HEK293 (cell line): ENCODE results near the gene FXYD5.

Experiments used
- CTCF ChIA-PET: fragments of 350-600 bp; formaldehyde crosslinking; extraction: SDS; loops from one replicate; lab custom pipeline; 2021; ENCODE audit warnings: antibody characterized with exemption; lab: Yijun Ruan, JAX
- POLR2A ChIA-PET: fragments of 300-600 bp; formaldehyde crosslinking; extraction: SDS; loops from one replicate; lab custom pipeline; 2020; ENCODE audit warnings: antibody characterized with exemption, inconsistent platforms; lab: Yijun Ruan, JAX
- H3K27ac ChIP-seq: fragments of 200-500 bp; sonication (Bioruptor generic); 2 replicates; pipeline ENCODE4 v1.5.1; 2014; ENCODE audit warnings: low read depth, low read length, control low read depth, inconsistent platforms; ENCODE audit errors: extremely low read depth
- H3K36me3 ChIP-seq, 2 experiments: fragments of 200-500 bp in 1 of 2; sonication (Bioruptor generic) in 1 of 2; 1 replicate in 1 of 2; 2 replicates in 1 of 2; pipeline ENCODE4 v1.5.1; 2014 to 2017; ENCODE audit warnings: inconsistent platforms in 2 of 2, low read length in 2 of 2; ENCODE audit not compliant: control insufficient read depth in 2 of 2, insufficient read depth in 1 of 2
- H3K4me1 ChIP-seq: fragments of 200-500 bp; sonication (Bioruptor generic); 2 replicates; pipeline ENCODE4 v1.5.1; 2014; ENCODE audit warnings: mild to moderate bottlenecking, low read length, inconsistent platforms; ENCODE audit not compliant: control insufficient read depth, insufficient read depth
- H3K4me3 ChIP-seq: 2 replicates; pipeline ENCODE4 v1.5.1; 2011; ENCODE audit warnings: low read depth, mild to moderate bottlenecking, control low read depth, low read length, moderate library complexity
- H3K9me3 ChIP-seq: fragments of 200-500 bp; sonication (Bioruptor generic); 2 replicates; pipeline ENCODE4 v1.5.1; 2014; ENCODE audit warnings: low read depth, low read length, inconsistent platforms; ENCODE audit not compliant: control insufficient read depth, insufficient read depth
- BCL11A ChIP-seq: fragments of 450-650 bp; formaldehyde crosslinking; IDR thresholded peaks from 2 replicates; pipeline ENCODE4 v1.5.1; 2016; ENCODE audit warnings: low read depth, missing biosample characterization, missing genetic modification characterization
- GLIS2 ChIP-seq: fragments of 450-650 bp; formaldehyde crosslinking; IDR thresholded peaks from 2 replicates; pipeline ENCODE4 v1.5.1; 2016; ENCODE audit warnings: missing biosample characterization, missing genetic modification characterization
- HOXA7 ChIP-seq: sonication (generic); formaldehyde crosslinking; IDR thresholded peaks from 2 replicates; pipeline ENCODE4 v1.8.1; 2022; ENCODE audit warnings: missing genetic modification reagents, borderline replicate concordance
- HOXD13 ChIP-seq: sonication (generic); formaldehyde crosslinking; IDR thresholded peaks from 2 replicates; pipeline ENCODE4 v1.8.0; 2022; ENCODE audit warnings: missing genetic modification reagents, borderline replicate concordance
- KLF7 ChIP-seq: fragments of 450-650 bp; formaldehyde crosslinking; IDR thresholded peaks from 2 replicates; pipeline ENCODE4 v1.5.1; 2016; ENCODE audit warnings: missing biosample characterization, missing genetic modification characterization, borderline replicate concordance
- RBAK ChIP-seq: fragments of 450-650 bp; formaldehyde crosslinking; IDR thresholded peaks from 2 replicates; pipeline ENCODE4 v1.5.1; 2016; ENCODE audit warnings: missing biosample characterization, missing genetic modification characterization
- SCRT2 ChIP-seq: fragments of 450-650 bp; formaldehyde crosslinking; IDR thresholded peaks from 2 replicates; pipeline ENCODE4 v1.5.1; 2016; ENCODE audit warnings: missing biosample characterization, missing genetic modification characterization
- TRIM28 ChIP-seq: IDR thresholded peaks from 2 replicates; pipeline ENCODE4 v1.6.1; 2011; ENCODE audit warnings: low read length, control low read depth, borderline replicate concordance
- WT1 ChIP-seq: fragments of 450-650 bp; formaldehyde crosslinking; IDR thresholded peaks from 2 replicates; pipeline ENCODE4 v1.5.1; 2016; ENCODE audit warnings: missing biosample characterization, missing genetic modification characterization
- ZEB2 ChIP-seq: fragments of 450-650 bp; formaldehyde crosslinking; IDR thresholded peaks from 2 replicates; pipeline ENCODE4 v1.5.1; 2016; ENCODE audit warnings: missing biosample characterization, missing genetic modification characterization
- ZFP69B ChIP-seq: fragments of 450-650 bp; formaldehyde crosslinking; IDR thresholded peaks from 2 replicates; pipeline ENCODE4 v1.5.1; 2016; ENCODE audit warnings: missing biosample characterization, missing genetic modification characterization
- ZIC2 ChIP-seq: fragments of 450-650 bp; formaldehyde crosslinking; IDR thresholded peaks from 2 replicates; pipeline ENCODE4 v1.5.1; 2016; ENCODE audit warnings: missing biosample characterization, missing genetic modification characterization
- ZNF184 ChIP-seq: fragments of 450-650 bp; IDR thresholded peaks from 2 replicates; pipeline ENCODE4 v1.5.1; 2018; ENCODE audit warnings: missing biosample characterization, mild to moderate bottlenecking, missing genetic modification characterization
- ZNF248 ChIP-seq: fragments of 450-650 bp; formaldehyde crosslinking; IDR thresholded peaks from 2 replicates; pipeline ENCODE4 v1.5.1; 2017; ENCODE audit warnings: missing biosample characterization, missing genetic modification characterization
- ZNF266 ChIP-seq: fragments of 450-650 bp; formaldehyde crosslinking; IDR thresholded peaks from 2 replicates; pipeline ENCODE4 v1.5.1; 2016; ENCODE audit warnings: missing biosample characterization, missing genetic modification characterization, low read depth
- ZNF341 ChIP-seq: fragments of 450-650 bp; formaldehyde crosslinking; IDR thresholded peaks from 2 replicates; pipeline ENCODE4; 2016; ENCODE audit warnings: low read depth, missing biosample characterization, missing genetic modification characterization
- ZNF37A ChIP-seq: fragments of 450-650 bp; IDR thresholded peaks from 2 replicates; pipeline ENCODE4 v1.5.1; 2018; ENCODE audit warnings: missing biosample characterization, missing genetic modification characterization
- ZNF426 ChIP-seq: fragments of 450-650 bp; formaldehyde crosslinking; IDR thresholded peaks from 2 replicates; pipeline ENCODE4 v1.5.1; 2017; ENCODE audit warnings: missing biosample characterization, missing genetic modification characterization, mild to moderate bottlenecking, inconsistent platforms, moderate library complexity
- ZNF48 ChIP-seq: fragments of 450-650 bp; formaldehyde crosslinking; IDR thresholded peaks from 2 replicates; pipeline ENCODE4 v1.5.1; 2016; ENCODE audit warnings: missing biosample characterization, missing genetic modification characterization
- ZNF521 ChIP-seq: fragments of 450-650 bp; formaldehyde crosslinking; IDR thresholded peaks from 2 replicates; pipeline ENCODE4 v1.5.1; 2017; ENCODE audit warnings: missing biosample characterization, mild to moderate bottlenecking, missing genetic modification characterization
- ZNF529 ChIP-seq: fragments of 450-650 bp; formaldehyde crosslinking; IDR thresholded peaks from 2 replicates; pipeline ENCODE4 v1.5.1; 2017; ENCODE audit warnings: missing genetic modification characterization, missing biosample characterization; ENCODE audit not compliant: insufficient replicate concordance
- ZNF549 ChIP-seq: fragments of 450-650 bp; IDR thresholded peaks from 2 replicates; pipeline ENCODE4 v1.5.1; 2018; ENCODE audit warnings: missing biosample characterization, missing genetic modification characterization, mild to moderate bottlenecking, inconsistent platforms, moderate library complexity
- ZNF558 ChIP-seq: fragments of 450-650 bp; formaldehyde crosslinking; IDR thresholded peaks from 2 replicates; pipeline ENCODE4 v1.5.1; 2016; ENCODE audit warnings: missing biosample characterization, missing genetic modification characterization
- ZNF610 ChIP-seq: fragments of 450-650 bp; formaldehyde crosslinking; IDR thresholded peaks from 2 replicates; pipeline ENCODE4 v1.5.1; 2016; ENCODE audit warnings: missing biosample characterization, missing genetic modification characterization, borderline replicate concordance
- ZNF623 ChIP-seq: fragments of 450-650 bp; formaldehyde crosslinking; IDR thresholded peaks from 2 replicates; pipeline ENCODE4 v1.5.1; 2016; ENCODE audit warnings: missing biosample characterization, missing genetic modification characterization
- ZNF660 ChIP-seq: fragments of 450-650 bp; IDR thresholded peaks from 2 replicates; pipeline ENCODE4 v1.5.1; 2018; ENCODE audit warnings: missing biosample characterization, mild to moderate bottlenecking, missing genetic modification characterization
- ZNF677 ChIP-seq: fragments of 450-650 bp; IDR thresholded peaks from 2 replicates; pipeline ENCODE4 v1.5.0; 2018; ENCODE audit warnings: missing biosample characterization, mild to moderate bottlenecking, missing genetic modification characterization, moderate library complexity
- ZNF707 ChIP-seq: fragments of 450-650 bp; formaldehyde crosslinking; IDR thresholded peaks from 2 replicates; pipeline ENCODE4 v1.5.1; 2016; ENCODE audit warnings: missing biosample characterization, missing genetic modification characterization
- ZNF777 ChIP-seq: fragments of 450-650 bp; formaldehyde crosslinking; IDR thresholded peaks from 2 replicates; pipeline ENCODE4 v1.5.1; 2017; ENCODE audit warnings: missing biosample characterization, missing genetic modification characterization, borderline replicate concordance
- TF ChIP-seq, protein P1 (sequence below): fragments of 450-650 bp; formaldehyde crosslinking; IDR thresholded peaks from 2 replicates; pipeline ENCODE4 v1.5.1; 2016; ENCODE audit warnings: missing biosample characterization, missing genetic modification characterization
- TF ChIP-seq, protein P2 (sequence below): fragments of 450-650 bp; formaldehyde crosslinking; IDR thresholded peaks from 2 replicates; pipeline ENCODE4 v1.5.1; 2016; ENCODE audit warnings: missing biosample characterization, missing genetic modification characterization
- TF ChIP-seq, protein P3 (sequence below): fragments of 450-650 bp; formaldehyde crosslinking; IDR thresholded peaks from 2 replicates; pipeline ENCODE4 v1.5.1; 2017; ENCODE audit warnings: missing biosample characterization, mild to moderate bottlenecking, missing genetic modification characterization, moderate library complexity

Gene FXYD5

DNA sequence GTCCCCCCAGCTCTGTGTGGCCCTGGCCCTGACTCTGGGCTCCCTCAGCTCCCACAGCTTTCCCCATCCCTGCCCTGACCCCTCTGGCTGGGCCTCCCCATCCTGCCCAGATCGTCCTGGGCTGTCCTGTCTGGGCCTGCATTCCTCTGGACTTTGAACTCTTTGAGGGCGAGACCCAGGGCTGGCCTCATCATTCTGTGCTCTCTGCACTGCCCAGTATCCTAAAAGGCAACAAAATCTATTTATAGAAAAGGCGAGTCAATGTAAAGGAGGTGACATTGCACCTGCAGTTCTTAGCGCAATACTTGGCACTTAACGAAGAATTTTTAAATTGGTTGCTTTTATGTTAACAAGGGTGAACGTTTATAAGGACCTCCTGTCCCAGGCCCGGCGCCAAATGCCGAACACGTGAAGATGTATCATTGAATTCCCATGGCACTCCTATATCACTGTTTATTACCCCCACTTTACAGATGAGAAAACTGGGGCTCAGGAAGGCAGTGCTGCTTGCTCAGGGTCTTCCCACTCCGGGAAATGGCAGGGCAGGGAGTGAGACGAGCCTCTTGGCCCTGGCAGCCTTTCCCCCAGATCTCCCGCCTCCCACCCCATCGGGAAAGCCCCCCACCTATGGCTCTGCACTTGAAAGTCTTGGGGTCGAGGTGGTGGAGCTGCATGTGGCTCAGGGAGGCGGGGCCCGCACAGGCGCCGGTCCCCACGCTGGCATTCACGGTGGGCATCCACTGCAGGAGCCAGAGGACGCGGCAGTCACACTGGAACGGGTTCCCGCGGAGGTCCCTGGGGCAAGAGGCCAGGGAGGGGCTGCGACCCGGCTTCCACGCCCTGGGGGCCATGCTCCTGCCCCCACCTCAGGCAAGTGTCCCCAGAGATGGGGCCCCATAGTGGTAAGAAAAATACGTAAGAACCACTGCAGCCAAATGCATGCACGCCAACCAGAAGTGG lies 23.5 kb upstream of the FXYD5 start:
- CTCF ChIA-PET: interaction anchor here (0.6 to 1.1 kb wide), 5 partner anchors 10 to 337 kb away, joined by 3 to 5 read pairs (median 3); no protein-coding TSS in a partner anchor
- H3K4me3 ChIP-seq: no peak overlapping the region
- peaks cover 3% of the 10 kb centered on the region for H3K4me1 ChIP-seq
- H3K27ac ChIP-seq: no peak overlapping the region
- H3K9me3 ChIP-seq: no peaks in the 10 kb centered on the region
- POLR2A ChIA-PET: no interaction called here
- H3K36me3 ChIP-seq: no peaks in the 10 kb centered on the region
- TF ChIP-seq ZNF37A (no peak), HOXA7 (CRISPR knock-in tag) (no peak), ZEB2 (tag by site-specific recombination) (no peak), GLIS2 (tag by site-specific recombination) (peak; percentile 35; the same call in 1 of the 2 replicates), TRIM28 (no peak), KLF7 (tag by site-specific recombination) (no peak), ZNF529 (tag by site-specific recombination) (no peak), ZNF610 (tag by site-specific recombination) (no peak), ZIC2 (peak; percentile 20; the same call in 1 of the 2 replicates)
- TF ChIP-seq, protein P1, sequence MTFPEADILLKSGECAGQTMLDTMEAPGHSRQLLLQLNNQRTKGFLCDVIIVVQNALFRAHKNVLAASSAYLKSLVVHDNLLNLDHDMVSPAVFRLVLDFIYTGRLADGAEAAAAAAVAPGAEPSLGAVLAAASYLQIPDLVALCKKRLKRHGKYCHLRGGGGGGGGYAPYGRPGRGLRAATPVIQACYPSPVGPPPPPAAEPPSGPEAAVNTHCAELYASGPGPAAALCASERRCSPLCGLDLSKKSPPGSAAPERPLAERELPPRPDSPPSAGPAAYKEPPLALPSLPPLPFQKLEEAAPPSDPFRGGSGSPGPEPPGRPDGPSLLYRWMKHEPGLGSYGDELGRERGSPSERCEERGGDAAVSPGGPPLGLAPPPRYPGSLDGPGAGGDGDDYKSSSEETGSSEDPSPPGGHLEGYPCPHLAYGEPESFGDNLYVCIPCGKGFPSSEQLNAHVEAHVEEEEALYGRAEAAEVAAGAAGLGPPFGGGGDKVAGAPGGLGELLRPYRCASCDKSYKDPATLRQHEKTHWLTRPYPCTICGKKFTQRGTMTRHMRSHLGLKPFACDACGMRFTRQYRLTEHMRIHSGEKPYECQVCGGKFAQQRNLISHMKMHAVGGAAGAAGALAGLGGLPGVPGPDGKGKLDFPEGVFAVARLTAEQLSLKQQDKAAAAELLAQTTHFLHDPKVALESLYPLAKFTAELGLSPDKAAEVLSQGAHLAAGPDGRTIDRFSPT (tag by site-specific recombination): 0 out of 2 replicates have a peak, but pooled peaks have one; percentile 12
- TF ChIP-seq, protein P2, sequence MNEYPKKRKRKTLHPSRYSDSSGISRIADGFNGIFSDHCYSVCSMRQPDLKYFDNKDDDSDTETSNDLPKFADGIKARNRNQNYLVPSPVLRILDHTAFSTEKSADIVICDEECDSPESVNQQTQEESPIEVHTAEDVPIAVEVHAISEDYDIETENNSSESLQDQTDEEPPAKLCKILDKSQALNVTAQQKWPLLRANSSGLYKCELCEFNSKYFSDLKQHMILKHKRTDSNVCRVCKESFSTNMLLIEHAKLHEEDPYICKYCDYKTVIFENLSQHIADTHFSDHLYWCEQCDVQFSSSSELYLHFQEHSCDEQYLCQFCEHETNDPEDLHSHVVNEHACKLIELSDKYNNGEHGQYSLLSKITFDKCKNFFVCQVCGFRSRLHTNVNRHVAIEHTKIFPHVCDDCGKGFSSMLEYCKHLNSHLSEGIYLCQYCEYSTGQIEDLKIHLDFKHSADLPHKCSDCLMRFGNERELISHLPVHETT (tag by site-specific recombination): no peak

- Histone ChIP-seq H3K4me3 (no peak overlapping the region), H3K9me3 (no peaks in the 10 kb centered on the region), H3K36me3 (no peaks in the 10 kb centered on the region), H3K27ac (no peak overlapping the region), H3K4me1 (peaks cover 3% of the 10 kb centered on the region)
- CTCF ChIA-PET: interaction anchor here (0.6 to 0.8 kb wide), 2 partner anchors 16 to 17 kb away, joined by 3 to 5 read pairs; no protein-coding TSS in a partner anchor
- POLR2A ChIA-PET: no interaction called here
- TF ChIP-seq WT1 (tag by site-specific recombination) (no peak), ZNF341 (tag by site-specific recombination) (no peak), ZNF623 (no peak), ZNF521 (tag by site-specific recombination) (no peak; the same call in 1 of the 2 replicates), ZNF777 (tag by site-specific recombination) (peak; percentile 18; the same call in 1 of the 2 replicates), ZNF426 (tag by site-specific recombination) (no peak), HOXD13 (no peak), ZNF248 (tag by site-specific recombination) (no peak), ZFP69B (no peak), ZNF660 (tag by site-specific recombination) (no peak), ZNF48 (tag by site-specific recombination) (no peak), ZNF558 (no peak), ZNF707 (tag by site-specific recombination) (no peak), ZNF677 (tag by site-specific recombination) (no peak), ZNF184 (no peak), KLF7 (tag by site-specific recombination) (no peak), ZNF549 (no peak), BCL11A (tag by site-specific recombination) (no peak), ZNF266 (tag by site-specific recombination) (no peak), RBAK (no peak), SCRT2 (no peak)
- TF ChIP-seq, protein P3, sequence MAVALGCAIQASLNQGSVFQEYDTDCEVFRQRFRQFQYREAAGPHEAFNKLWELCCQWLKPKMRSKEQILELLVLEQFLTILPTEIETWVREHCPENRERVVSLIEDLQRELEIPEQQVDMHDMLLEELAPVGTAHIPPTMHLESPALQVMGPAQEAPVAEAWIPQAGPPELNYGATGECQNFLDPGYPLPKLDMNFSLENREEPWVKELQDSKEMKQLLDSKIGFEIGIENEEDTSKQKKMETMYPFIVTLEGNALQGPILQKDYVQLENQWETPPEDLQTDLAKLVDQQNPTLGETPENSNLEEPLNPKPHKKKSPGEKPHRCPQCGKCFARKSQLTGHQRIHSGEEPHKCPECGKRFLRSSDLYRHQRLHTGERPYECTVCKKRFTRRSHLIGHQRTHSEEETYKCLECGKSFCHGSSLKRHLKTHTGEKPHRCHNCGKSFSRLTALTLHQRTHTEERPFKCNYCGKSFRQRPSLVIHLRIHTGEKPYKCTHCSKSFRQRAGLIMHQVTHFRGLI (tag by site-specific recombination): no peak
Measured at GRCh38 chr19:35132254-35132653, 22.3 kb upstream of the FXYD5 start.
